HepG2 (cell line): ENCODE data around the gene PCYOX1L. TPM values are rescaled to one million over a fixed set of nuclear protein-coding genes. Genes with fewer than 3 reads are reported as not detected.

Experiments used
- FOXM1 ChIP-seq: sonication (generic); formaldehyde crosslinking; IDR thresholded peaks from 2 replicates; pipeline ENCODE4 v1.5.0; 2020; ENCODE audit warnings: missing genetic modification reagents
- GRHL1 ChIP-seq: sonication (generic); formaldehyde crosslinking; conservative IDR thresholded peaks from 2 replicates; pipeline ENCODE4 v1.8.0; 2022; ENCODE audit warnings: missing genetic modification reagents
- GTF3A ChIP-seq: sonication (generic); formaldehyde crosslinking; conservative IDR thresholded peaks from 2 replicates; pipeline ENCODE4 v1.4.0; 2020; ENCODE audit warnings: mild to moderate bottlenecking, missing genetic modification reagents
- KDM3A ChIP-seq: IDR thresholded peaks from 2 replicates; pipeline ENCODE4 v1.6.1; 2018; ENCODE audit warnings: low read depth, missing compliant biosample characterization
- MBD4 ChIP-seq: IDR thresholded peaks from 2 replicates; pipeline ENCODE4 v1.6.1; 2012; ENCODE audit warnings: low read length, inconsistent platforms, borderline replicate concordance
- PAF1 ChIP-seq: IDR thresholded peaks from 2 replicates; pipeline ENCODE4 v1.6.1; 2016; ENCODE audit warnings: missing genetic modification reagents, missing compliant biosample characterization
- SYNCRIP ChIP-seq: fragments of 200-400 bp; formaldehyde crosslinking; IDR thresholded peaks from 2 replicates; pipeline ENCODE4 v1.6.1; 2018; ENCODE audit warnings: mild to moderate bottlenecking, low read depth, low read length; ENCODE audit not compliant: insufficient read depth
- ZNF407 ChIP-seq: sonication (generic); formaldehyde crosslinking; IDR thresholded peaks from one replicate; pipeline ENCODE4 v1.5.1; 2020; ENCODE audit warnings: mild to moderate bottlenecking, missing genetic modification reagents; ENCODE audit errors: not compliant biosample characterization
- ZNF414 ChIP-seq: sonication (generic); formaldehyde crosslinking; IDR thresholded peaks from 2 replicates; pipeline ENCODE4 v1.5.0; 2020; ENCODE audit warnings: missing genetic modification reagents
- ZNF609 ChIP-seq: sonication (generic); formaldehyde crosslinking; IDR thresholded peaks from 2 replicates; pipeline ENCODE4 v1.4.0; 2020; ENCODE audit warnings: mild to moderate bottlenecking, missing genetic modification reagents, borderline replicate concordance
- ZNF614 ChIP-seq: IDR thresholded peaks from 2 replicates; pipeline ENCODE4 v1.6.1; 2018; ENCODE audit warnings: missing biosample characterization, missing genetic modification reagents, inconsistent platforms, borderline replicate concordance
- ZNF768 ChIP-seq: sonication (generic); formaldehyde crosslinking; IDR thresholded peaks from 2 replicates; pipeline ENCODE4 v1.4.0; 2020; ENCODE audit warnings: missing genetic modification reagents
- ZSCAN9 ChIP-seq: IDR thresholded peaks from 2 replicates; pipeline ENCODE4 v1.6.1; 2016; ENCODE audit warnings: borderline replicate concordance
- polyA plus RNA-seq, 8 experiments: library from polyadenylated mRNA; depleted of rRNA in 3 of 8; stranded (reverse) in 7 of 8; unstranded in 1 of 8; fragments of >200 nt; fragmentation: Illumina TruSeq in 4 of 8; extraction: Trizol in 4 of 8; gene quantifications; 2 replicates each; pipeline versions ENCODE4 v1.2.1 to v1.2.3, GENCODE V29; 2011 to 2016; ENCODE audit warnings: low read depth in 4 of 8, missing spikeins in 1 of 8, mixed read lengths in 1 of 8; ENCODE audit not compliant: insufficient read depth in 1 of 8
- total RNA-seq, 5 experiments: library from RNA; depleted of rRNA; stranded (reverse); fragments of >200 nt; fragmentation: Illumina TruSeq; extraction: Trizol; gene quantifications; 2 replicates each; pipeline ENCODE4 v1.2.3, GENCODE V29; 2016; ENCODE audit warnings: low read depth in 1 of 5

PCYOX1L gene
- total and polyA plus RNA-seq, 2 of the 13 experiments (the other 11 are each of a cell fraction or from before 2014, with no cell fraction given): 1.00 to 3.7 TPM

- TF ChIP-seq ZNF407 (CRISPR knock-in tag): no peak
- TF ChIP-seq GTF3A (CRISPR knock-in tag): no peak
- TF ChIP-seq ZNF614: peak; percentile 83; the same call in 1 of the 2 replicates
- no peak for TF ChIP-seq SYNCRIP
- TF ChIP-seq ZSCAN9 (CRISPR knock-in tag): peak; percentile 81; the same call in 1 of the 2 replicates
- TF ChIP-seq ZNF414: peak; percentile 35; the same call in 1 of the 2 replicates
- TF ChIP-seq GRHL1 (CRISPR knock-in tag): no peak
- no peak for TF ChIP-seq MBD4
- no peak for TF ChIP-seq FOXM1 (CRISPR knock-in tag)
- peak; percentile 91 for TF ChIP-seq KDM3A (CRISPR knock-in tag)
- peak; percentile 78 for TF ChIP-seq ZNF768 (CRISPR knock-in tag)
- peak; percentile 22; the same call in 1 of the 2 replicates for TF ChIP-seq ZNF609
- TF ChIP-seq PAF1 (CRISPR knock-in tag): no peak
Measured at GRCh38 chr5:149345147-149345891, 12.5 kb upstream of the PCYOX1L start, which contains the start of gene GRPEL2 (continued).
